Measurements from ENCODE around the gene RGS8. TPM values are rescaled to one million over a fixed set of nuclear protein-coding genes. Genes with fewer than 3 reads are reported as not detected.

RGS8 gene
- total RNA-seq, 1 donor from 2014 or later, result not detected

DNA sequence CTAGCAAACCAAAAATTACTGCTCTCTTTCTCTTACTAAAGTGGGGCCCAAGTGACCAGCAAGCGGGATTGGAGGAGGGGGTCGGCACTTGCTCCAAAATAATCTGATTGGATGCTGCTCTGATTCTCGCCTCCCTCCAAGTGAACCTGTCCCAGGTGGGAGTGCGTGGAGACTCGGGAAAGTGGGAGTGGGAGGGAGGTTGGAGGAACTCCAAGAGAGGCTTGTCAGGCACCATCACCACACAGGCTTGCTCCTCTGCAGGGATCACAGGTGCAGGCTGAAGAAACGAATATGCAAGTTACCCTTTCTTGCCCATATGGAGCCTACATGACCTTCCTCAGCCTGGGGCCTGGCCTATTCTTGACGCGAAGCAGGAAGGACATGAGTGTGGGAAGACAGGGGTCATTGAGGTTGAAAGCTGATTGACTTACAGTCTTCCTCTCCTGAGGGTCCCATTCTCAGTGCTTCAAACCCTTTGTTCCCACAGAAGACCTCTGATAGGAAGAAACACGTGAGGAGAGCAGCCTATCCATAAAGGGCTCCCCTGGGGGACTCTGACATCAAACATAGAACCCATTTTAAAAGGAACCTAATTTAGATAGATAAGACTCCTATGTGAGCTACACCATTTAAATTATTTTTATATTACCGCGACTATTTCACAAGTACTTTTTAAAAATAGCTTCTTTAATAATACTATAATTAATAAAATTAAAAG is 14.2 kb downstream of the RGS8 start:
- intact Hi-C loops (cut with DNase I), result no loop called here
- Histone ChIP-seq H3K9me3 (no peaks in the 10 kb centered on the region), H3K27me3 (peaks cover 4% of the 10 kb centered on the region), H3K4me3 (no peak overlapping the region), H3K27ac (no peak overlapping the region), H3K36me3 (no peaks in the 10 kb centered on the region), H3K4me1 (no peaks in the 10 kb centered on the region)
- no peak for ATAC-seq
- DNase-seq, result no peak
- no peak for TF ChIP-seq CTCF (IDR thresholded peaks at IDR 0.05)

GRCh38 chr1:182669266-182669665 is 15.1 kb downstream of the RGS8 start:
- intact Hi-C loops (cut with DNase I), result no loop called here
- no peaks in the 10 kb centered on the region for H3K9me3 ChIP-seq

DNA sequence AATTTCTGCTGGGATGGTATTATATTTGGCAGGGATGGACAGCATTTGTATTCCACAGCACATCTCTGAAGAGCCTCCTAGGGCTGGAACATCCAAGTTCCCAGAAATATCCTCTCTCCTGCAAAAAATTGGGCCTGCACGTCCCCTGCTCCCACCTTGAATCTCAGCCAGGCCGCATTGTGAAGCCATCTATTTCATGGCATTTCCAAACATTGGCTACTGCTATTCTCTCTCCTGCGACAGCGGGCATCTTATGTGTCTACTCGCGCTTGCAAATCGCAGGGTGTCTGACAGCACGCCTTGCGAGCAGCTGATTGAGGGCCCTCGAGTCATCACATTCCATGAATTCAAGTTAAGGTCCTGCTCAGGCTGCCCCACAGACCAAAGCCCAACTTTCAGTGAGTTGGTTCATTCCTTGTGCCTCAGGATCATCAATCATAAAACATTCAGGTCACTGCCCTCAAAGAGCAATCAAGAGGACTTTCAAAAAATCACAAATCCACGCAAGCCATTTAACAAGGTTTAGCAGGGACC is 15.8 kb downstream of the RGS8 start:
- intact Hi-C loops (cut with DNase I), result no loop called here
- Histone ChIP-seq H3K4me1 (no peaks in the 10 kb centered on the region), H3K27ac (no peak overlapping the region), H3K36me3 (no peaks in the 10 kb centered on the region), H3K9me3 (no peaks in the 10 kb centered on the region), H3K4me3 (no peak overlapping the region), H3K27me3 (peaks cover 4% of the 10 kb centered on the region)
- ATAC-seq, result no peak
- TF ChIP-seq CTCF (IDR thresholded peaks at IDR 0.05), result no peak
- no peak for DNase-seq

More at GRCh38 chr1:182669266-182669665, 15.1 kb downstream of the RGS8 start:
- no peak for ATAC-seq
- H3K4me1 ChIP-seq, result no peaks in the 10 kb centered on the region
- no peak overlapping the region for H3K27ac ChIP-seq
- no peak for TF ChIP-seq CTCF (IDR thresholded peaks at IDR 0.05)
- DNase-seq, result no peak
- H3K36me3 ChIP-seq, result no peaks in the 10 kb centered on the region
- H3K4me3 ChIP-seq, result no peak overlapping the region
- peaks cover 4% of the 10 kb centered on the region for H3K27me3 ChIP-seq

DNA sequence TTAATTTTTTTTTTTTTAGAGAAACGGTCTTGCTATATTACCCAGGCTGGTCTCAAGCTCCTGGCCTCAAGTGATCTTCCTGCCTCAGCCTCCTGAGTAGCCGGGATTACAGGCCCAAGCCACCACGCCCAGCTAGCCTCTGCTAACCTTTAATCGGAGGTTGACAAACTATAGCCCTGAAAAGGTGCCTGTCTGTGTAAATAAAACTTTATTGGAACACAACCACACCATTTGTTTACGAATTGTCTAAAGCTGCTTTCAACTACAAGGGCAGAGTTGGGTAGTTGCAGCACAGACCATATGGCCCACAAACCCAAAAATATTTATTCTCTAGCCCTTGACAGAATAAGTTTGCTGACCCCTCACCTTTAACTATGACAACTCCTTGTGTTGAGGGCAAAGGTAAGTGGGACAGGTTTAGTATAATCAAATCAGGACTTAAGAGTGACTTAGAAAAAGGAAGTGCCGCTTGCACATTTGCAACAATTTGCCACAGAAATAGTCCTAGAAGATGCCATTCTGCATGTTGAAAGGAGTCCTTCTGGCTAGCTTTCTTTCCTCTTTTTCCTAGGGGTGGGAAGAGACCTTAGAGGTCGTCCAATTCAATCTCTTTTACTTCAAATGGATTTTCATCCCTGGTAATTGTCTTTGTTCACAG is 16.4 kb downstream of the RGS8 start:
- intact Hi-C loops (cut with DNase I), result no loop called here
- no peak overlapping the region for H3K4me3 ChIP-seq
- H3K36me3 ChIP-seq, result no peaks in the 10 kb centered on the region
- no peak for TF ChIP-seq CTCF (IDR thresholded peaks at IDR 0.05)
- H3K27ac ChIP-seq, result no peak overlapping the region
- H3K27me3 ChIP-seq, result peaks cover 4% of the 10 kb centered on the region
- no peaks in the 10 kb centered on the region for H3K4me1 ChIP-seq
- DNase-seq (no peak), ATAC-seq (no peak)
- H3K9me3 ChIP-seq, result no peaks in the 10 kb centered on the region

- Histone ChIP-seq H3K27me3 (peaks cover 4% of the 10 kb centered on the region), H3K4me1 (no peaks in the 10 kb centered on the region), H3K9me3 (no peaks in the 10 kb centered on the region), H3K4me3 (no peak overlapping the region), H3K36me3 (no peaks in the 10 kb centered on the region), H3K27ac (no peak overlapping the region)
- intact Hi-C loops (cut with DNase I), result no loop called here
- DNase-seq (no peak), ATAC-seq (no peak)
- no peak for TF ChIP-seq CTCF (IDR thresholded peaks at IDR 0.05)
Observed at GRCh38 chr1:182666706-182667105, 17.7 kb downstream of the RGS8 start.

All from upper lobe of right lung (tissue), 1 donor.